Astrocyte of the spinal cord (primary cell): ENCODE results near the gene TRPV4.

Source experiments
- DNase-seq: peaks from one replicate; pipeline ENCODE4 v3.0.0; 2011; ENCODE audit warnings: low read depth, low spot score
- H3K4me3 ChIP-seq: 2 replicates; pipeline ENCODE4 v1.5.1; 2011; ENCODE audit warnings: low read depth, mild to moderate bottlenecking, low read length, moderate library complexity
- in situ Hi-C: cut with HindIII; loops from 2 replicates; pipeline ENCODE4 v1.10.0; 2017; ENCODE audit warnings: low sequenced_read_pairs
- TF ChIP-seq, protein P1 (sequence below): IDR thresholded peaks from 2 replicates; pipeline ENCODE4 v1.5.1; 2012; ENCODE audit warnings: low read depth, mild to moderate bottlenecking, low read length, inconsistent platforms

Gene TRPV4

DNA sequence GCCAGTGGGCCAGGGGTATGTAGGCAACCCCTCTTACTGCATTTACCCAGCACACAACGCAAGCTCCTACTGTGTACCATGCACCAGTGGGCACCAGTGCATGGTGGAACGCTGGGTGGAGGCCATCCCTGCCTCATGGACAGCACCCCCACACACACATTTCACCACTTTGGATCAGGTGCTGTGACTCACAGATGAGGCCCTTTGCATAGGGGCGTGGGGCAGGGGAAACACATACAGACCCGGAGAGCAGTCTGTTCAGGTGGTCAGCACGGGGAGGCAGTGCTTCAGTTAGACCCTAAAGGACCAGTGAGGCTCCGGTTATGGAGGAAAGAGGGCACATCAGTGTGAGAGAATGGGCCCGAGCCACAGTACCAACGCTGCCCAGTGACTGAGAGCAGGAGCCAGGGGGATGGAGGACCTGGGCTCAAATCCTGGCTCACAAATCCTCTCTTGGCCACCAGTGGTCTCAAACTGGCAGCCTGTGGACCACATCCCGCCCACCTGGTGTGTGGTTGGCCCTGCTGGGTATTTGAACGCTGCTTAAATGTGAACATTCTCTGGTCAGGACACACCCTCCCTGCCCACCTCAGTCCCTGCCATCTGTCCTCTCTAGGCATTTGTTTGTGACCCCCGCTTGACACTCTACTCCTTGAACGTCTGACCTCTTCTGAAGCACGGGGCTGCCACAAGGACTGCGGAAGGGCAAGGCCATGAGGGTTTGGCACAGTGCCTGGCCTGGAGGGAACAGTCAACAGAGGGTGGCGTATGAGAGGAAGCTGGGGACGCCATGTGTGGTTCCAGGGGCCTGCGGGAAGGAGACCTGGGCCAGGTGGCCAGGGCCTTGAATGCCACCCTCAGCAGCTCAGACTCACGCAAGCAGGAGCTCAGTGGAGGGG lies 72.9 kb downstream of the TRPV4 start:
- H3K4me3 ChIP-seq = no peak overlapping the region
- in situ Hi-C loops = no loop called here
- TF ChIP-seq, protein P1, sequence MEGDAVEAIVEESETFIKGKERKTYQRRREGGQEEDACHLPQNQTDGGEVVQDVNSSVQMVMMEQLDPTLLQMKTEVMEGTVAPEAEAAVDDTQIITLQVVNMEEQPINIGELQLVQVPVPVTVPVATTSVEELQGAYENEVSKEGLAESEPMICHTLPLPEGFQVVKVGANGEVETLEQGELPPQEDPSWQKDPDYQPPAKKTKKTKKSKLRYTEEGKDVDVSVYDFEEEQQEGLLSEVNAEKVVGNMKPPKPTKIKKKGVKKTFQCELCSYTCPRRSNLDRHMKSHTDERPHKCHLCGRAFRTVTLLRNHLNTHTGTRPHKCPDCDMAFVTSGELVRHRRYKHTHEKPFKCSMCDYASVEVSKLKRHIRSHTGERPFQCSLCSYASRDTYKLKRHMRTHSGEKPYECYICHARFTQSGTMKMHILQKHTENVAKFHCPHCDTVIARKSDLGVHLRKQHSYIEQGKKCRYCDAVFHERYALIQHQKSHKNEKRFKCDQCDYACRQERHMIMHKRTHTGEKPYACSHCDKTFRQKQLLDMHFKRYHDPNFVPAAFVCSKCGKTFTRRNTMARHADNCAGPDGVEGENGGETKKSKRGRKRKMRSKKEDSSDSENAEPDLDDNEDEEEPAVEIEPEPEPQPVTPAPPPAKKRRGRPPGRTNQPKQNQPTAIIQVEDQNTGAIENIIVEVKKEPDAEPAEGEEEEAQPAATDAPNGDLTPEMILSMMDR = no peak
- no peak for DNase-seq

DNA sequence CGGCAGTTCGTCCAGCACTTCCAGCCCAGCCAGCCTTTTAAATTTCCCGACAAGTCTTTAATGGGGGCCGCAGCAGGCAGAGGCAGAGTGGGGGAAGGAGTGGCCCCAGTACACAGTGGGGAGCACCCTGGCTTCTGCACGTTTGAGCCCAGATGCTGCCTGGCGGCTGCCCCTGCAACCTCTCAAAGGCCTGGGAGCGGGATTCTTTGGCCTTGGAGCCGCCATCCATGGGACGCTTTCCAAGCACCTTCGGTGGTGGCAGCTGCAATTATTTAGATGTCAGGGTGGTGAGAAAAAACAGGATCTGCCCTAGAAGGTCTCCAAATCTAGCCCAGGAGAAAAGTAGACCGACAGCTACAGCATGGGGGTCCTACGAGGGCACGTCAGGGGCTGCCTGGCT lies 73.6 kb downstream of the TRPV4 start:
- in situ Hi-C loops = no loop called here
- H3K4me3 ChIP-seq = no peak overlapping the region
- no peak for DNase-seq
- TF ChIP-seq, protein P1 = no peak

DNA sequence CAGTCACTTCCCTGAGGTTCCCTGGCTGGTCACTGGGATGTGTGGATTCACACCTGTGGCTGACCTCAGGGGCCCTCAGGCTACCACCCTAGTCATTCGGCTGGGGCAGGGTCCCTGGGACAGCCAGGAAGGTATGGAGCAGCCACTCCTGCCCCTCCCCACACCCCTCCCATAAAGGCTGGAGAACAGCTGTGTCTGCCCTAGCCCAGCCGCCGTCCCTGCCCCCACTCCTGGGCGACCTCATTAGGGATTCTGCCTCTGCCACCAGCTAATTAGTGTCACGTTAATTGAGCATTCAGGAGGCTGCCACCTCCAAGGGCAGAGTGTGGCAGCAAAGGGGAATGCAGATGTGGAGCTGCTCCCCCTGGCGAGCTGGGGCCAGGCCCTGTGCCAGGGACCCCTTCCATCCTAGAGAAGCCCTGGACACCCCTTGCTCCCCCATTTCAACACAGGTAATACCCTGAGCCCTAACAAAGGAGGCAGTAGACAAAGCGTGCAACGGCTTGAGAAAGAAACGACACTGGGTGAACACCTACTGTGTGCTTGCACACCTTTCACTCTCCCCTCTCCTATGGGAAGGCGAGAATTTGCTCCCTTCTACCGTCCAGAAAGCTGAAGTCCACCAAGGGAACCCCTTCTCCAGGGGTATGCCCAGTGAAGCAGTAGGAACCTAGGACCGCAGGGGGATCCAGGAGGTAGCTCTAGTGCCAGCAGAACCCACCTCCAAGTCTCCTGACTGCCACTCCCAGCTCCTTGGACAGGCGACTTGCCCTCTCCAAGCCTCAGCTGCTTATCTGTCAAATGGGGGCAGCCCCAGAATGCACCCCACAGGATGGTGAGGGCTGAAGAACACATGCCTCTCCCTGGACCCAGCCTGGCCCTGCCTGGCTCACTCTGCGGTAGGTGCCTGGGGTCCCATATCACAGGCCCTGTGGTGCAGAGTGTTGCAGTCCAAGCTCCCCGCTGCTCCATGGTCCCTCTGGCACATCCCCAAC lies 74.5 kb downstream of the TRPV4 start:
- no peak overlapping the region for H3K4me3 ChIP-seq
- no peak for DNase-seq
- in situ Hi-C loops = no loop called here
- TF ChIP-seq, protein P1 = no peak

DNA sequence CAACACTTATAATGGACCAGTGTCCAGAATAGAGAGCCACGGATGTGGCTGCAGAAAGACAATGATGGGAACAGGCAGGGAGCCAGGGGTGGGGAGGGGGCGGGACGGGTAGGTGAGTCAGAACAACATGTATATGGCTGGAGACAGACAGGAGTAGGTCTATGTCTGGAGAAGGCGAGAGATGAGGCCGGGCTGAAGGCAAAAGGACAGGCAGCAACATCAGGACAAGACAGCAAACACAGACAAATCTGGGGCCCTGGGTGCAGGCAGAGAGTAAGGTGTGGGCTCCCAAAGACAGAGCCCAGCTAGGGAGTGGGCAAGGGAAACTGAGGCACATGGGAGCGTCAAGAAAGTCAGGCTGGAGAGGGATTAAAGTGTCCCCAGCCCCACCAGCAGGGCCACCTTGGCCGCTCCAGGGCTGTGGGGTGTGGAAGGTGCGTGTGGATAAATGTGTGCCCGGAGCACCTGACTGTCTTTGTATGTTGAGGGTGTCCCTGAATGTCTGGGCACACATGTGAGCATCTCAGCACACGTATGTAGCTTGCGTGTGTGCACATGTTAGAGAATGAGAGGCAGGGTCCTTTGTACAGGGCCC lies 75.4 kb downstream of the TRPV4 start:
- in situ Hi-C loops = no loop called here
- H3K4me3 ChIP-seq = no peak overlapping the region
- DNase-seq = no peak
- TF ChIP-seq, protein P1 = no peak

DNA sequence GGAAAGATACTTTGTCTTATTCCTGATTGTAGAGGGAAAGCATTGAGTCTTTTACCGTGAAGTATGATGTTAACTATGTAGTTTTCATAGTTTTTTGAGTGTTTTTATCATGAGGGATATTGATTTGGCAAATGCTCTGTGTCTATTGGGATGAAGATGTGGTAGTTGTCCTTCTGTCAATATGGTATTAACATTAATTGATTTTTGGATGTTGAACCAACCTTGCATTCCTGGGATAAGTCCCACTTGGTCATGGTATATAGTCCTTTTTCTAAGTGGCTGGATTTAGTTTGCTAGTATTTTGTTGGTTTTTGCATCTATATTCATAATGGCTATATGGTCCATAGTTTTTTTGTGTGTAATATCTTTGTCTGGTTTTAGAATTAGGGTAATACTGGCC lies 76.7 kb downstream of the TRPV4 start:
- TF ChIP-seq, protein P1 = no peak
- no peak overlapping the region for H3K4me3 ChIP-seq
- in situ Hi-C loops = no loop called here
- no peak for DNase-seq

DNA sequence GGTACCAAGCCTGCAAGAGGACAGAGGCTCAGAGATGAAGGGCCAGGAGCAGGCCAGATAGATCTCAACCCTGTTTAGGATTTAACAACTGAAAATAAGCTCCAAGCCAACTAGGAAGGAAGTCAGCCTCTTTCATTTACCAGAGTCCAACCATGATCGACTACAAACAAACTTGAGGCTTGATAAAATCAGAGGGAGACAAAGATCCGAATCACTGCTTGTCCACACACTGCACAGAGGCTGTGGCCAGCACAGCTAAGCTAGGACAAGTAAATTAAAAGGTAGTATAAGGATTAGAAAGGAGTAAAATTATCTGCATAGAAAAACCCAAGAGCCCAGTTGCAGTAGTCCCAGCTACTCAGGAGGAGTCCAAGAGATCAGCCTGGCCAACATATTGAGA lies 79.2 kb downstream of the TRPV4 start:
- DNase-seq = no peak
- H3K4me3 ChIP-seq = no peak overlapping the region
- TF ChIP-seq, protein P1 = no peak
- in situ Hi-C loops = no loop called here
